HEK293T (cell line): ENCODE results near the gene CDK14.

Source experiments
- CTCF ChIA-PET: fragments of 350-600 bp; formaldehyde crosslinking; extraction: SDS; loops from one replicate; lab custom pipeline; 2021; ENCODE audit warnings: antibody characterized with exemption, inconsistent platforms; lab: Yijun Ruan, JAX
- POLR2A ChIA-PET: fragments of 350-600 bp; formaldehyde crosslinking; extraction: SDS; loops from one replicate; lab custom pipeline; 2020; ENCODE audit warnings: antibody characterized with exemption, inconsistent platforms; lab: Yijun Ruan, JAX
- DNase-seq: peaks from one replicate; pipeline ENCODE4 v3.0.0; 2012; ENCODE audit warnings: mixed read lengths; ENCODE audit errors: extremely low spot score
- ARNT ChIP-seq: fragments of 450-650 bp; IDR thresholded peaks from 2 replicates; pipeline ENCODE4 v1.6.1; 2017; ENCODE audit warnings: mild to moderate bottlenecking
- BHLHE40 ChIP-seq: fragments of 450-650 bp; IDR thresholded peaks from 2 replicates; pipeline ENCODE4 v1.6.1; 2016; ENCODE audit warnings: mild to moderate bottlenecking, moderate library complexity, borderline replicate concordance
- CTBP1 ChIP-seq: fragments of 450-650 bp; IDR thresholded peaks from 2 replicates; pipeline ENCODE4 v1.6.1; 2016; ENCODE audit warnings: borderline replicate concordance
- ELF4 ChIP-seq: fragments of 450-650 bp; IDR thresholded peaks from 2 replicates; pipeline ENCODE4 v1.6.1; 2017; ENCODE audit warnings: antibody characterized with exemption
- FOXA1 ChIP-seq: fragments of 450-650 bp; IDR thresholded peaks from 2 replicates; pipeline ENCODE4 v1.6.1; 2016; ENCODE audit warnings: mild to moderate bottlenecking
- FOXK2 ChIP-seq: fragments of 450-650 bp; IDR thresholded peaks from 2 replicates; pipeline ENCODE4 v1.6.1; 2016; ENCODE audit warnings: mild to moderate bottlenecking
- FOXM1 ChIP-seq: fragments of 450-650 bp; IDR thresholded peaks from 2 replicates; pipeline ENCODE4 v1.6.1; 2017; ENCODE audit warnings: mild to moderate bottlenecking, borderline replicate concordance
- HDGF ChIP-seq: fragments of 450-650 bp; IDR thresholded peaks from 2 replicates; pipeline ENCODE4 v1.6.1; 2017; ENCODE audit warnings: antibody characterized with exemption, borderline replicate concordance
- L3MBTL2 ChIP-seq: fragments of 450-650 bp; conservative IDR thresholded peaks from 2 replicates; pipeline ENCODE4 v1.6.1; 2016; ENCODE audit warnings: mild to moderate bottlenecking
- LEF1 ChIP-seq: fragments of 450-650 bp; IDR thresholded peaks from 2 replicates; pipeline ENCODE4 v1.6.1; 2017; ENCODE audit warnings: mild to moderate bottlenecking, borderline replicate concordance
- NFRKB ChIP-seq: fragments of 450-650 bp; IDR thresholded peaks from 2 replicates; pipeline ENCODE4 v1.6.1; 2016; ENCODE audit warnings: mild to moderate bottlenecking, moderate library complexity
- SP1 ChIP-seq: fragments of 450-650 bp; IDR thresholded peaks from 2 replicates; pipeline ENCODE4 v1.6.1; 2017
- SUZ12 ChIP-seq: fragments of 450-650 bp; IDR thresholded peaks from 2 replicates; pipeline ENCODE4 v1.6.1; 2016; ENCODE audit warnings: mild to moderate bottlenecking
- TARDBP ChIP-seq: fragments of 450-650 bp; IDR thresholded peaks from 2 replicates; pipeline ENCODE4 v1.6.1; 2016
- ZNF384 ChIP-seq: fragments of 450-650 bp; IDR thresholded peaks from 2 replicates; pipeline ENCODE4 v1.6.1; 2016
- TF ChIP-seq, protein P1 (sequence below): fragments of 450-650 bp; IDR thresholded peaks from 2 replicates; pipeline ENCODE4 v1.6.1; 2016

Gene CDK14

DNA sequence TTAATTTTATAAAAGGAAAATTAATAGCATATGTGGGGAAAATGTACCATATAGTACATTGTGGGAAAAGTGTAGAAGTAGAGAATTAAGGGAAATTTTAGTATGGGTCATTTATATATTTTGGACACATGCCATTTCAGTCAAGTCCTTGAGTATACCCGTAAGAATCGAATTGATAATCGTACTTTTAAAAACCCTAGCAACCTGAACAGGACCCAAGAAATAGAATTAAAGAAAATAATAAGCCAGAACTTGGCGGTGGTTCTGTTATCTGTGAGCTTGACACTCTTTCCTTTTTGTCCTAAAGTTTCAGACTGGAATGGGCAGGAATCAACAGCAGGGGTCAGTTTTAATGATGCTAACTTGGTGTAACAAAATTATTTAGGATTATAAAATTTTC, 221.0 kb downstream of the CDK14 start:
- TF ChIP-seq FOXM1 (no peak), LEF1 (no peak), L3MBTL2 (no peak), NFRKB (no peak), SP1 (no peak), ELF4 (no peak), FOXA1 (no peak), CTBP1 (no peak), SUZ12 (no peak), TARDBP (no peak), ZNF384 (no peak), ARNT (no peak), HDGF (no peak), BHLHE40 (no peak), FOXK2 (no peak)
- TF ChIP-seq, protein P1, sequence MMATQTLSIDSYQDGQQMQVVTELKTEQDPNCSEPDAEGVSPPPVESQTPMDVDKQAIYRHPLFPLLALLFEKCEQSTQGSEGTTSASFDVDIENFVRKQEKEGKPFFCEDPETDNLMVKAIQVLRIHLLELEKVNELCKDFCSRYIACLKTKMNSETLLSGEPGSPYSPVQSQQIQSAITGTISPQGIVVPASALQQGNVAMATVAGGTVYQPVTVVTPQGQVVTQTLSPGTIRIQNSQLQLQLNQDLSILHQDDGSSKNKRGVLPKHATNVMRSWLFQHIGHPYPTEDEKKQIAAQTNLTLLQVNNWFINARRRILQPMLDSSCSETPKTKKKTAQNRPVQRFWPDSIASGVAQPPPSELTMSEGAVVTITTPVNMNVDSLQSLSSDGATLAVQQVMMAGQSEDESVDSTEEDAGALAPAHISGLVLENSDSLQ = no peak
- ChIA-PET CTCF (no interaction called here), POLR2A (no interaction called here)

GRCh38 chr7:90817846-90818245, 221.7 kb downstream of the CDK14 start:
- DNase-seq = no peak
- no peak for TF ChIP-seq SUZ12
- no peak for TF ChIP-seq CTBP1
- TF ChIP-seq FOXA1 = no peak
- TF ChIP-seq, protein P1 = no peak
- TF ChIP-seq ZNF384 = no peak
- no peak for TF ChIP-seq FOXM1
- TF ChIP-seq ARNT = no peak
- no peak for TF ChIP-seq ELF4
- TF ChIP-seq BHLHE40 = no peak
- TF ChIP-seq HDGF = no peak
- no peak for TF ChIP-seq NFRKB
- TF ChIP-seq LEF1 = no peak
- ChIA-PET CTCF (no interaction called here), POLR2A (no interaction called here)

More for the DNA sequence above, 221.0 kb downstream of the CDK14 start:
- DNase-seq = no peak

DNA sequence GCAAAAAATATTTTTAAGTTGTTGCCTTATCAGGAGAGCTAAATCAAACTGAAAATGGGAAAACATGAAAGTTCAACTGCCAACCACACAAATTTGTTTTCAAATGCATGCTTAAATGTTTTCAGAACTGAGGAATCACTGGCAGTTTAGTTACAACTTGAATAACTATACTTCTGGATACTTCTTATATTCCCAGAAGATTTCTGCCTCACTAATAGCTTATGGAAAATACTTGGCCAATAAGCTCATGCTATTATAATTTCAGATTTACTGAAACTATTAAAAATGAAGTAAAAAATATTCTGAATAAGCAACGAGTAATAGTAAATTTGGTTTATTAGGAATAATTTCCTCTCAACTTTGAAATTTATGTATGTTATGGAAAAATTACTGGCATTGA, 222.2 kb downstream of the CDK14 start:
- CTCF ChIA-PET = no interaction called here
- TF ChIP-seq BHLHE40 (no peak), FOXM1 (no peak), NFRKB (no peak), L3MBTL2 (no peak), ZNF384 (no peak), ELF4 (no peak), ARNT (no peak)
- TF ChIP-seq, protein P1 = no peak
- DNase-seq = no peak
- POLR2A ChIA-PET = no interaction called here

DNA sequence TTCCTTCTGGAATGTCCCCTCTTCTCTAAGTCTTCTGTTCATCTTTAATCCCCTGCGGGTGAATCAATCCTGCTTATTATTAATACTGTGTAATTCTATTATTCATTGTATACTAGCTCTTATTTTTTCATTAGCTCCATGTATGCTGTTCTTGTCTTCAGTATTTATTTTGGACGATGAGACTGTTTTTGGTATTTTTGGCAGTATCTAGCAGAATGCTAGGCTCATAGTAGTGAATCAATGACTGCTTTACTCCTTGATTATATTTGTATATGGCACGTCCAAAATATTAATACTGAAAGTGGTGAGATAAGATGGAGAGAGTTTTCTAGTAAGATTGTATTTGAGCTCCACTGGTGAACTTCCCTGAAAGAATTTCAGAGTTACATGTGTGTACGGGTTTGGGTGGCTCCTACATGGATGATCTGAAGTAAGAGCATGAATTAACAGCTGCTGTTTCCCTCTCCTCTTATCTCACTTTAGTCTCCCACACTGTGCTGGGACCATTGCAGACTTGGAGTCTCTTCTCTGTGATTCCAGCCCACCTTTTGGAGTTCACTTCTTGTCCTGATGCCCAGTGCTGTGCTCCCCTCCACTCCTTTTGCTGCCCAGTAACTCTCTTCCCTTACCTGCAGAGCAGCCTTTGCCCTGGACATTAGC, 226.0 kb downstream of the CDK14 start:
- CTCF ChIA-PET = no interaction called here
- POLR2A ChIA-PET = no interaction called here
- DNase-seq = no peak
- TF ChIP-seq ARNT = no peak
- TF ChIP-seq BHLHE40 = no peak
- TF ChIP-seq, protein P1 = no peak
- TF ChIP-seq L3MBTL2 = no peak
- no peak for TF ChIP-seq NFRKB
- TF ChIP-seq HDGF = no peak
- no peak for TF ChIP-seq FOXK2
- TF ChIP-seq FOXM1 = no peak
- no peak for TF ChIP-seq ELF4
- no peak for TF ChIP-seq SP1

DNA sequence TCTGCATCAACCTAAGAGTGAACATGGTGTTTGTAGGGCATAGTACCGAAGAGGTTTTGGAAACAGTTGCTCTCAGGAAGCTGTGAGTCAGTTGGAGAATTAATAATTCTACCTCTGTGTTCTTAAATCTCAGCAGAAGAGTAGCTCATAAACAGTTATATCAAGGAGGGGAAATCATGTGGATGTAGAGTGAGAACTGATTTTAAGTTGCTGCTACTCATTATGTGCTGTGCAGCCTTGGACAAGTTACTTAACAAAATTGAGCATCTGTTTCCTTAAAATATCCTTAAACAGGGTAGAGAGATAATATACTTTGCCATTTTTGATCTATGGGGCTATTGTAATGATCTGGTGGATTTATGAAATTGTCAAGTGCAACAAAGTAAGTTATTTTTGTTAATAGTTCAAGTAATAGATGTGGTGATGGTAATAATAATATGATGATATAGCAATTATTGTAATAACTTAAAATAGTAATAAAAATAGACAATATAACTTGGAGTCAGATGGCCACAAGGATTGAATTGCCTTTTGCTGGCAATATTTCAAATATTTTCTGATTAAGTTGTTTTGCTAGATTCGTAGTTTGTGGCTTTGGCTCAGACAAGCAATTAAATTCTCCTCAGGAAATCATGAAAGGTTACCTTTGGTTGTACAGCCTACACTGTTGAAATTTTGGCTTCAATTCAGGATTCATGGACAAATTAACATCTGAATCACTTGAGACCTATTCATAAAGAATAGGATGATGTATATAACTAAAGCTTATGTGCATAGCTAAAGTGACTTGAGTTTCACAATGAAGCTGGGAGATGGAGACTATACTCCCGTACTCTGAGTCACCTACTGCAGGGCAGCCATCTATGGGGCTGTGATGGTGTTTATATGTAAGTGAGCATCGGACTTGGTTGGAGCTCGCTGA, 228.5 kb downstream of the CDK14 start:
- TF ChIP-seq BHLHE40 = no peak
- no peak for TF ChIP-seq LEF1
- TF ChIP-seq ELF4 = no peak
- TF ChIP-seq, protein P1 = no peak
- TF ChIP-seq FOXM1 = no peak
- TF ChIP-seq HDGF = no peak
- TF ChIP-seq NFRKB = no peak
- TF ChIP-seq ZNF384 = no peak
- no peak for TF ChIP-seq FOXK2
- TF ChIP-seq TARDBP = no peak
- TF ChIP-seq SP1 = no peak
- no peak for TF ChIP-seq L3MBTL2
- no peak for TF ChIP-seq SUZ12
- TF ChIP-seq ARNT = no peak
- ChIA-PET POLR2A (no interaction called here), CTCF (interaction anchor here (0.6 kb wide), 1 partner anchor 207 kb away, joined by 3 read pairs; no protein-coding TSS in a partner anchor)
- no peak for DNase-seq
